Measurements from ENCODE around the gene RNF224.

DNA sequence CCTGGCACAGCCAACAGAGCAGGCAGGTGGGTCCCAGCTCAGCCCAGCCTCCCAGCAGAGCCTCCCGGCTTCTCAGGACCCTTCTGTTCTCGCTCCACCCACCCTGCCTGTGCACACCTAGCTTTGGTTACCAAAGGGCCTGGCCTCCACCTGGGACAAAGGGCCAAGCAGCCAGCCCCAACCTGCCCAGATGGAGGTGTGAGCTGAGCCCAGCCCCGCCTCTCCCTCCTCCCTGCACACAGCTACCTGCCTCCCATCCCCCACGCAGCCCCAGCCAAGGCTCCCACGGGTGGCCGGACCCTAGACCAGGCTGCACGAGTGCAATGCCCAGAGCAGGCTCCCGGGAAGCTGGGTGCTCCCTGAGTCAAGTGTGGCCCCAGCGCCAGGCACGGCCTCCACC, 32.4 kb upstream of the RNF224 start:
- no peak for TF ChIP-seq BRCA1 (CRISPR knock-in tag; IDR thresholded peaks at IDR 0.05)
- no peak for TF ChIP-seq GATAD2A (CRISPR knock-in tag; IDR thresholded peaks at IDR 0.05)
- TF ChIP-seq, protein P1, sequence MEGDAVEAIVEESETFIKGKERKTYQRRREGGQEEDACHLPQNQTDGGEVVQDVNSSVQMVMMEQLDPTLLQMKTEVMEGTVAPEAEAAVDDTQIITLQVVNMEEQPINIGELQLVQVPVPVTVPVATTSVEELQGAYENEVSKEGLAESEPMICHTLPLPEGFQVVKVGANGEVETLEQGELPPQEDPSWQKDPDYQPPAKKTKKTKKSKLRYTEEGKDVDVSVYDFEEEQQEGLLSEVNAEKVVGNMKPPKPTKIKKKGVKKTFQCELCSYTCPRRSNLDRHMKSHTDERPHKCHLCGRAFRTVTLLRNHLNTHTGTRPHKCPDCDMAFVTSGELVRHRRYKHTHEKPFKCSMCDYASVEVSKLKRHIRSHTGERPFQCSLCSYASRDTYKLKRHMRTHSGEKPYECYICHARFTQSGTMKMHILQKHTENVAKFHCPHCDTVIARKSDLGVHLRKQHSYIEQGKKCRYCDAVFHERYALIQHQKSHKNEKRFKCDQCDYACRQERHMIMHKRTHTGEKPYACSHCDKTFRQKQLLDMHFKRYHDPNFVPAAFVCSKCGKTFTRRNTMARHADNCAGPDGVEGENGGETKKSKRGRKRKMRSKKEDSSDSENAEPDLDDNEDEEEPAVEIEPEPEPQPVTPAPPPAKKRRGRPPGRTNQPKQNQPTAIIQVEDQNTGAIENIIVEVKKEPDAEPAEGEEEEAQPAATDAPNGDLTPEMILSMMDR (CRISPR knock-in tag; IDR thresholded peaks at IDR 0.05): no peak
- TF ChIP-seq U2AF1 (optimal IDR thresholded peaks at IDR 0.05; ENCODE audit: low read depth, low read length): no peak
- TF ChIP-seq RAD21 (CRISPR knock-in tag; IDR thresholded peaks at IDR 0.05): no peak
- TF ChIP-seq HDAC6 (IDR thresholded peaks at IDR 0.05; ENCODE audit: low read depth, low read length): no peak
- TF ChIP-seq NONO (IDR thresholded peaks at IDR 0.05): no peak
- no peak for TF ChIP-seq NONO (CRISPR knock-in tag; conservative IDR thresholded peaks at IDR 0.05)
- TF ChIP-seq YY1 (IDR thresholded peaks at IDR 0.05; ENCODE audit: insufficient read depth, insufficient replicate concordance, low read depth, low read length): no peak
- TF ChIP-seq ELF1 (CRISPR knock-in tag; IDR thresholded peaks at IDR 0.05): no peak
- no peak for TF ChIP-seq ZNF792 (CRISPR knock-in tag; IDR thresholded peaks at IDR 0.05)
- TF ChIP-seq, protein P2, sequence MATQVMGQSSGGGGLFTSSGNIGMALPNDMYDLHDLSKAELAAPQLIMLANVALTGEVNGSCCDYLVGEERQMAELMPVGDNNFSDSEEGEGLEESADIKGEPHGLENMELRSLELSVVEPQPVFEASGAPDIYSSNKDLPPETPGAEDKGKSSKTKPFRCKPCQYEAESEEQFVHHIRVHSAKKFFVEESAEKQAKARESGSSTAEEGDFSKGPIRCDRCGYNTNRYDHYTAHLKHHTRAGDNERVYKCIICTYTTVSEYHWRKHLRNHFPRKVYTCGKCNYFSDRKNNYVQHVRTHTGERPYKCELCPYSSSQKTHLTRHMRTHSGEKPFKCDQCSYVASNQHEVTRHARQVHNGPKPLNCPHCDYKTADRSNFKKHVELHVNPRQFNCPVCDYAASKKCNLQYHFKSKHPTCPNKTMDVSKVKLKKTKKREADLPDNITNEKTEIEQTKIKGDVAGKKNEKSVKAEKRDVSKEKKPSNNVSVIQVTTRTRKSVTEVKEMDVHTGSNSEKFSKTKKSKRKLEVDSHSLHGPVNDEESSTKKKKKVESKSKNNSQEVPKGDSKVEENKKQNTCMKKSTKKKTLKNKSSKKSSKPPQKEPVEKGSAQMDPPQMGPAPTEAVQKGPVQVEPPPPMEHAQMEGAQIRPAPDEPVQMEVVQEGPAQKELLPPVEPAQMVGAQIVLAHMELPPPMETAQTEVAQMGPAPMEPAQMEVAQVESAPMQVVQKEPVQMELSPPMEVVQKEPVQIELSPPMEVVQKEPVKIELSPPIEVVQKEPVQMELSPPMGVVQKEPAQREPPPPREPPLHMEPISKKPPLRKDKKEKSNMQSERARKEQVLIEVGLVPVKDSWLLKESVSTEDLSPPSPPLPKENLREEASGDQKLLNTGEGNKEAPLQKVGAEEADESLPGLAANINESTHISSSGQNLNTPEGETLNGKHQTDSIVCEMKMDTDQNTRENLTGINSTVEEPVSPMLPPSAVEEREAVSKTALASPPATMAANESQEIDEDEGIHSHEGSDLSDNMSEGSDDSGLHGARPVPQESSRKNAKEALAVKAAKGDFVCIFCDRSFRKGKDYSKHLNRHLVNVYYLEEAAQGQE (IDR thresholded peaks at IDR 0.05; ENCODE audit: borderline replicate concordance in 1 of 2, low read depth in 1 of 2, low read length in 2 of 2): no peak
- no peak for TF ChIP-seq ZNF563 (CRISPR knock-in tag; IDR thresholded peaks at IDR 0.05)
- no peak for TF ChIP-seq TAF1 (CRISPR knock-in tag; IDR thresholded peaks at IDR 0.05)
